Body of pancreas (tissue), 4 donors: ENCODE measurements around the gene EMP2.

Source experiments
- POLR2A ChIP-seq, 3 donors: fragments of 450-650 bp; IDR thresholded peaks; one replicate each; pipeline ENCODE4 v1.6.1; 2016; ENCODE audit warnings: antibody characterized with exemption in 3 of 3, mild to moderate bottlenecking in 2 of 3
- TF ChIP-seq, protein P1 (sequence below), 7 experiments: fragments of 450-650 bp in 4 of 7; fragments of 200-600 bp in 3 of 7; sonication (generic) in 3 of 7; IDR thresholded peaks; one replicate each; pipeline ENCODE4 v1.5.1; 2016 to 2019; ENCODE audit warnings: antibody characterized with exemption in 7 of 7

DNA sequence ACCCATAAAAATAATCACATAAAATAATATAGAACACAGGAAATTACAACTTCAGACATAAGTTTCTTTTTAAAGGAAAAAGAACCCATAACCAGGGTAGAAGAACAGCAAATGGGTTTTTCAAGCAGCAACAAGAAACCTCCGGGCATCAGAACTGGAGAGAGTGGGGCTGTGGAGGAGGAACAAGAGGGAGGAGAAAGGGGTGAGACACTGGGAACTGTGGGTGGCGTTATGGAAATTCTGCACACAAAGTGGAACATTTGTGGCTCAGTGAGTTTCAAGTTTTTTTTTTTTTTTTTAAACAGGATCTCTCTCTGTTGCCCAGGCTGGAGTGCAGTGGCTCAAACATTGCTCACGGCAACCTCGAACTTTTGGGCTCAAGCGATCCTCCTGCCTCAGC is 22.6 kb downstream of the EMP2 start:
- TF ChIP-seq, protein P1, sequence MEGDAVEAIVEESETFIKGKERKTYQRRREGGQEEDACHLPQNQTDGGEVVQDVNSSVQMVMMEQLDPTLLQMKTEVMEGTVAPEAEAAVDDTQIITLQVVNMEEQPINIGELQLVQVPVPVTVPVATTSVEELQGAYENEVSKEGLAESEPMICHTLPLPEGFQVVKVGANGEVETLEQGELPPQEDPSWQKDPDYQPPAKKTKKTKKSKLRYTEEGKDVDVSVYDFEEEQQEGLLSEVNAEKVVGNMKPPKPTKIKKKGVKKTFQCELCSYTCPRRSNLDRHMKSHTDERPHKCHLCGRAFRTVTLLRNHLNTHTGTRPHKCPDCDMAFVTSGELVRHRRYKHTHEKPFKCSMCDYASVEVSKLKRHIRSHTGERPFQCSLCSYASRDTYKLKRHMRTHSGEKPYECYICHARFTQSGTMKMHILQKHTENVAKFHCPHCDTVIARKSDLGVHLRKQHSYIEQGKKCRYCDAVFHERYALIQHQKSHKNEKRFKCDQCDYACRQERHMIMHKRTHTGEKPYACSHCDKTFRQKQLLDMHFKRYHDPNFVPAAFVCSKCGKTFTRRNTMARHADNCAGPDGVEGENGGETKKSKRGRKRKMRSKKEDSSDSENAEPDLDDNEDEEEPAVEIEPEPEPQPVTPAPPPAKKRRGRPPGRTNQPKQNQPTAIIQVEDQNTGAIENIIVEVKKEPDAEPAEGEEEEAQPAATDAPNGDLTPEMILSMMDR (IDR thresholded peaks at IDR 0.05) = no peak
- no peak for TF ChIP-seq POLR2A (IDR thresholded peaks at IDR 0.05)
